ENCODE data around the gene ZNF197.
"Not testable (repeated sequence)": the region's sequence is repeated elsewhere in the genome, so short reads cannot be mapped to it uniquely, and the experiment has no call there.

The ZNF197 gene

DNA sequence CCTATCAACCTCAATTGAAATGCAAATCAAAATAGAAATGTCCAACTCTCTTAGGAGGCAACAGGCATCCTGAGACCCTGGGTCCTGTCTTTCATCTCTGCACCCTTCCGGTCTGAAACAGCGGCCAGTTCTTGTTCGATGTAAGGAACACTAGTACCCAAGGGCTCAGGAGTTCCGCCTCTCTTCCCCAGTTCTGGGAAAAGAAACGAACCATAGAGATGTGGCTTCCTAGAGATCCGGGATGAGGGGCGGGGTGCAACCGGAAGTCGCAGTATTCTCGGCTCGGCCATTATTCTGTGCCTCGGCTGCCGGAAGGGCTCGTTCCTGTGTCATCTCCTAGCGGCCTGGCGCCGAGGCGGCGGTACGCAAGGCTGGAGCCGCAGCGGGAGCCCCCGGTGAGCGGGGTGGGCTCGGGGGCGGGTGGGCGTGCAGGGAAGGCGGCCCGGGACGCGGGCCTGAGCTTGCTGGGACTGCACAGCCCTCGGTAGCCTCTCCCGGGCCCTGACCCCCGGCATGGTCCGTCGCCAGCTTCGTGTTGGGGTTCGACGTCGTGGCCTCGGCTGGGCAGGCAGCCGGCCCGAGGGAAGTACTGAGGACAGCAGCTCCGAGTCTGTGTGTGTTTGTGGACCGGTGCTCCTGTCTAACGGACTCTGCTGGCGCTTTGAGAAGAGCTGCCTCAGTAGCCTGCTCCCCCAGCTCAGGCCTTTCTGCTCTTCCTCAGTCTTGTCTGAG lies at the start of gene ZNF197:
Gene ZNF197, plus strand, starts transcription at position 288 of the 732 bp plus-strand sequence. CDS start 4,119 bp downstream, outside the sequence.
- peak; percentile 39 for DNase-seq (ENCODE audit: low read depth)

DNA sequence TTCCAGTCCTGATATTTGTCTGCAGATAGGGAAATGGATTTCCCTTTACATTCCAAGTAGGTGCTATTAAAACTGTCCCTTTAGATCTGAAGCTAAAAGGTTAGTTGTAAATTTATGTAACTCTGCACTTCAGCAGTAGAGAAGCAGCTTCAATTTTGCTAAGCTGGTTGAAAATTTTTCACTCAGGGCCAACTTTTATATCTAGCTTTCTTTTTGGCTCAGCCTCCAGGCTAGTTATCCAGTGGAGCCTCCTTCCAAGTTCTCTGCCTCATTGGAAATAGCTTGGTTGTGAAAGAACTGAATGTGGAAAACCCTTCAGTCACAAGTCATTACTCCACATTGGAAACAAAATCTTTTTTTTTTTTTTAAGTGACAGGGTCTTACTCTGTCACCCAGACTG lies 48.2 kb upstream of the ZNF197 start:
- no peak for DNase-seq (ENCODE audit: low read depth)

GRCh38 chr3:44577354-44577952 lies 47.4 kb upstream of the ZNF197 start:
- not testable (repeated sequence) for DNase-seq (ENCODE audit: low read depth)

GRCh38 chr3:44578316-44578715 lies 46.5 kb upstream of the ZNF197 start:
- not testable (repeated sequence) for DNase-seq (ENCODE audit: low read depth)

DNA sequence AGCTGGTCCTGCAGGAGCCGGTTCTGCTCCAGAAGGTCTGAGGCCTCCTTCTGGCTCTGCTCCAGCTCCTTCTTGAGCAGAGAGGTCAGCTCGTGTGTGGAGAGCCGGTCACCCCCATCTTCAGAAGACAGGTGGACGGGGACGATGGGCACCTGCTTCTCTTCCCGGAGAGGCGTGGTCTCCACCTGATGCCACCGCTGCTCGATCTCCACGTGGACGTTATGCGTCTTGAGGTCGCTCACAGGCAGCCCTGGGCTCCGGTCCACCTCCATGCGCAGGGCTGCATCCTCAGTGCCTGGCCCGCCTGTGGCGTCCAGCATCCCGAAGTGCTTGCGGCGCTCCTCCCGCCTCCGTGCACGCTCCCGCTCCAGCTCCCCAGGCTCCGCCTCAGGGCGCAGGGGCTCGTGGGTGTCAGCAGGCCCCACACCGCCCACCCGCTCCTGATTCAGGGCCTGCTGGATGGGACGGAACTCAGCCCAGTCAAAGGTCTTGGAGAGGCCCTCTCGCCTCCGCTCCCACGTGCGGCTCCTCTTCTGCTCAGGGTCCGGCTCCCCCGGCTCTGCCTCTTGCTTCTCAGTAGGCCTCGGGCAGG lies 45.8 kb upstream of the ZNF197 start:
- DNase-seq (ENCODE audit: low read depth), result not testable (repeated sequence)

DNA sequence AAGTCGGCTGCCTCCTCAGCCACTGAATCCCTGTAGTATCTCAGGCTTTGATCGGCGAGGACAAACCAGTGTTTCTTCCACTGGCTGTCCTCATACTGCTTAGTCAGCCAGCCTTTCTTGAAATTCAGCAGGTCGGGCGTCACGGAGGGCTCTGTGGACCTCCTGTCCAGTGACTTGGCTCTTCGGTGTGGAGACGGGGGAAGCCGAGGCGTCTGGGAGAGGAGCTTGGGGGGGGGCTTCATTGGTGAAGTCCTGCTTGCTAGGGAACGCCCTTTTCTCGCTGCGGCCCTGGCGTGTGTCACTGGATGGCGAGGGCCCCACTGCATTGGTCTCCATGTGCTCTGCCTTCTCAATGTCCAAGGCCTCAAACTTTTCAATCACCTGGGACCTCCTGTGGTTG lies 45.1 kb upstream of the ZNF197 start:
- not testable (repeated sequence) for DNase-seq (ENCODE audit: low read depth)

DNA sequence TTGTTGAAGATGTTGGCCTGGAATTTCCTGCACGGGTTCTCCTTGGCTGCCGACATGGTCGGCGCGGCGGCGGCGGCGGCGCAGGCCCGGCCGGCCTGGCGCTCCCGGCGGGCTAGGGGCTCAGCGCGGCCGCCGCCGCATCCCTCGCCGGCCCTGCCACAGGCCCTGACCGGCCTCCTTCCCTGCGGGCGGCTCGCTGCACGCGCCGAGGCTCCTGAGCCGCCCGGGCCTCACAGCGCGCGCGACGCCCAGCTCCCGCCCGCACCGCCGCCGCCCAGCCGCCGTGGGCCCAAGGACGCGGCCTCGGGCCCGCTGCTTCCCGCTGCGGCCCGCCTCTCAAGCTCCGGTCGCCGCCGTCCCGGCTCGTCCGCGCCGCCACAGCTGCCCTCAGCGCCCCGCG lies 43.9 kb upstream of the ZNF197 start:
- DNase-seq (ENCODE audit: low read depth), result not testable (repeated sequence)

GRCh38 chr3:44584646-44585501 lies 40.0 kb upstream of the ZNF197 start, which contains the start of gene ZNF660:
Gene ZNF660 (plus strand): TSS chr3:44584964. CDS start chr3:44594194, 9,230 bp downstream.
- DNase-seq (ENCODE audit: low read depth), result no peak

GRCh38 chr3:44596621-44597020 lies 28.2 kb upstream of the ZNF197 start:
- no peak for DNase-seq (ENCODE audit: low read depth)

GRCh38 chr3:44601749-44602148 lies 23.1 kb upstream of the ZNF197 start:
- no peak for DNase-seq (ENCODE audit: low read depth)

- DNase-seq (ENCODE audit: low read depth), result no peak
Measured at GRCh38 chr3:44612678-44613077, 12.2 kb upstream of the ZNF197 start.

DNA sequence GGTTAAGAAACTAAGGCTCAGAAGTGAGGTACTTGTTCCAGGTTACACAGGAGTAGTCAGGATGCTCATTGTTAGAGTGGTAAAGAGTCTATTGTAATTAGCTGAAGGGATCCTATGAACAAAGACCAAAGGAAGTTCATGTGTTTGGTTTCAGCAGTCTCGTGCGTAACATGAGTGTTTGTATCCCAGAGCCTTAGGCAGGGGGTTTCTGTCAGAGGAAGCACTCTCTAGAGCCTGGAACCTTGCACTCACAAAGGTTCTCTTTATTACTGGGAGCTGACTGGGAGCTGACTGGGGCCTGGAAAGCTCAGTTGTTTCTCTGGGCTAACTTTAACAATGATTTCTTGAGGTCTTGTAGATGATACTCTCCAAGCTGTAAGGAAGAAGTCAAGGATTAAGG lies 3.9 kb downstream of the ZNF197 start:
- no peak for DNase-seq (ENCODE audit: low read depth)

- no peak for DNase-seq (ENCODE audit: low read depth)
Measured at GRCh38 chr3:44632193-44632592, 7.4 kb downstream of the ZNF197 start.

DNA sequence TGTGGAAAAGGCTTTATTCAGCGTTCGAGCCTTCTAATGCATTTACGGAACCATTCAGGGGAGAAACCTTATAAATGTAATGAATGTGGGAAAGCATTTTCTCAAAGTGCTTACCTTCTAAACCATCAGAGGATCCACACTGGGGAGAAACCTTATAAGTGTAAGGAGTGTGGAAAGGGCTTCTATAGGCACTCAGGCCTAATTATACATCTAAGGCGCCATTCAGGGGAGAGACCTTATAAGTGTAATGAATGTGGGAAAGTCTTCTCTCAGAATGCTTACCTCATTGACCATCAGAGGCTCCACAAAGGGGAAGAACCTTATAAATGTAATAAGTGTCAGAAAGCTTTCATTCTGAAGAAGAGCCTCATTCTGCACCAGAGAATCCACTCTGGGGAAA lies 17.5 kb downstream of the ZNF197 start:
- DNase-seq (ENCODE audit: low read depth), result no peak

DNA sequence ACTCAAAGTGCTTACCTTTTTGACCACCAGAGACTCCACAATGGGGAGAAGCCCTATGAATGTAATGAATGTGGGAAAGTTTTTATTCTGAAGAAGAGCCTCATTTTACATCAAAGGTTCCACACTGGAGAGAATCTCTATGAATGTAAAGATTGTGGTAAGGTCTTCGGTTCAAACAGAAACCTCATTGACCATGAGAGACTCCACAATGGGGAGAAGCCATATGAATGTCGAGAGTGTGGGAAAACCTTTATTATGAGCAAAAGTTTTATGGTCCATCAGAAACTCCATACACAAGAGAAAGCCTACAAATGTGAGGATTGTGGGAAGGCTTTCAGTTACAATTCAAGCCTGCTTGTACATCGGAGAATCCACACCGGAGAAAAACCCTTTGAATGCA lies 18.2 kb downstream of the ZNF197 start:
- no peak for DNase-seq (ENCODE audit: low read depth)

- no peak for DNase-seq (ENCODE audit: low read depth)
Measured at GRCh38 chr3:44647771-44648170, 22.9 kb downstream of the ZNF197 start.

GRCh38 chr3:44648564-44649229 lies 23.9 kb downstream of the ZNF197 start, which contains the start of gene ZNF35:
Gene ZNF35 (plus strand): TSS chr3:44648732. CDS start chr3:44651068, 2,336 bp downstream.
- peak; percentile 9 for DNase-seq (ENCODE audit: low read depth)

- DNase-seq (ENCODE audit: low read depth), result no peak
Measured at GRCh38 chr3:44649709-44650108, 24.9 kb downstream of the ZNF197 start.

- no peak for DNase-seq (ENCODE audit: low read depth)
Measured at GRCh38 chr3:44654039-44654438, 29.2 kb downstream of the ZNF197 start.

- DNase-seq (ENCODE audit: low read depth), result no peak
Measured at GRCh38 chr3:44659015-44659414, 34.2 kb downstream of the ZNF197 start.

DNA sequence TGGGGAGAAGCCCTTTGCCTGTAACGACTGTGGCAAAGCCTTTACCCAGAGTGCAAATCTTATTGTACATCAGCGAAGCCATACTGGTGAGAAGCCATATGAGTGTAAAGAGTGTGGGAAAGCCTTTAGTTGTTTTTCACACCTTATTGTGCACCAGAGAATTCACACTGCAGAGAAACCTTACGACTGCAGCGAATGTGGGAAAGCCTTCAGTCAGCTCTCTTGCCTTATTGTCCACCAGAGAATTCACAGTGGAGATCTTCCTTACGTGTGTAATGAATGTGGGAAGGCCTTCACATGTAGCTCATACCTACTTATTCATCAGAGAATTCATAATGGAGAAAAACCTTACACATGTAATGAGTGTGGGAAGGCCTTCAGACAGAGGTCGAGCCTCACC lies 34.6 kb downstream of the ZNF197 start:
- no peak for DNase-seq (ENCODE audit: low read depth)

DNA sequence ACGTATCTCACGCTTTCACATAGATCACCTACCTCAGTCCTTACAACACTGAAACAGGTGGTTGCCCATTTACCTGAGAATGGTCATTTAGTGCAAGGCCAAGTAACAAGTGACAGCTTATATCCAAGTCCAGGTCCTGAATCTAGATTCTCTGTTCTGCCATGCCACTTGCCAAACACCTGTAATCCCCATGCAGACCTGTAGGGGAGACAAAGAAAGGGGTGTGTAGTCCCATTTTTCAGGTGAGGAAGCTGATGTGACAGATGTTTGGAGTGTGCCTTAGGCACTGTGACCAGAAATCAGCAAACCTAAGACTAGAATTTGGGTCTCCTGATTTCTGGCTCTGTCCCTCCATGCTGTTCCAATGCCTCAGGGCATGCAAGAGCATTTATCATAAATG lies 36.4 kb downstream of the ZNF197 start:
- DNase-seq (ENCODE audit: low read depth), result no peak
